Skeletal muscle satellite cell (primary cell): Measurements from ENCODE around the gene RNF38.
A peak's percentile ranks its signal among the peaks of the same experiment; 100 is the strongest.
"Not testable (repeated sequence)": the region's sequence is repeated elsewhere in the genome, so short reads cannot be mapped to it uniquely, and the experiment has no call there.

Experiments used
- H3K27me3 ChIP-seq: 2 replicates; pipeline ENCODE4 v1.7.0; 2013; ENCODE audit warnings: low read length; ENCODE audit not compliant: control insufficient read depth, insufficient read depth
- H3K36me3 ChIP-seq: 2 replicates; pipeline ENCODE4 v1.7.0; 2013; ENCODE audit warnings: mild to moderate bottlenecking, control low read depth, low read length; ENCODE audit not compliant: insufficient read depth
- H3K4me1 ChIP-seq: 2 replicates; pipeline ENCODE4 v1.7.0; 2013; ENCODE audit warnings: low read length; ENCODE audit not compliant: control insufficient read depth, insufficient read depth
- H3K4me2 ChIP-seq: 2 replicates; pipeline ENCODE4 v1.7.0; 2013; ENCODE audit warnings: mild to moderate bottlenecking, low read length
- H3K4me3 ChIP-seq: 2 replicates; pipeline ENCODE4 v1.7.0; 2013; ENCODE audit warnings: low read length
- H3K9ac ChIP-seq: 2 replicates; pipeline ENCODE4 v1.7.0; 2013; ENCODE audit warnings: mild to moderate bottlenecking, low read depth, low read length, moderate library complexity
- H3K9me3 ChIP-seq: replicated peaks from 2 replicates; pipeline ENCODE4 v1.7.0; 2013; ENCODE audit warnings: mild to moderate bottlenecking, control low read depth, low read length

RNF38 gene

DNA sequence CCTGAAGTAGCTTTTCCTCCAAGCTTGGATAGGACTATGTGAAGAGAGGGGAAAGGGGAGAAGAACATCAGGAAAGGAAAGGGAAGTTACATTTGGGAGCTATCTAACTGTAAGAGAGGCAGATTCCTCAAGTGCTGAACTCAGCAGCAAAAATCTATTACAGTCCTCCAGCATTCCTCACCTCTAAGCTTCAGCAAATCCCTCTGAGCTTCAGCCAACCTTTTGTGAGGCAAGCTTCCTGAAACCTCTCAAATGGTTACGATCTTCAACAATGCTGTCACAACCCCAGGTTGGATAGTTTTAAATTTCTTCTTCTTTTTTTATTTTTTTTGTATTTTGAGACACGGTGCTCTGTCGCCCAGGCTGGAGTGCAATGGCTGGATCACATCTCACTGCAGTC, 2.5 kb upstream of the RNF38 start:
- Histone ChIP-seq H3K9ac (no peak overlapping the region), H3K9me3 (no peaks in the 10 kb centered on the region), H3K4me2 (no peak overlapping the region), H3K36me3 (no peaks in the 10 kb centered on the region), H3K4me3 (no peak overlapping the region), H3K4me1 (peaks cover 19% of the 10 kb centered on the region), H3K27me3 (no peaks in the 10 kb centered on the region)

DNA sequence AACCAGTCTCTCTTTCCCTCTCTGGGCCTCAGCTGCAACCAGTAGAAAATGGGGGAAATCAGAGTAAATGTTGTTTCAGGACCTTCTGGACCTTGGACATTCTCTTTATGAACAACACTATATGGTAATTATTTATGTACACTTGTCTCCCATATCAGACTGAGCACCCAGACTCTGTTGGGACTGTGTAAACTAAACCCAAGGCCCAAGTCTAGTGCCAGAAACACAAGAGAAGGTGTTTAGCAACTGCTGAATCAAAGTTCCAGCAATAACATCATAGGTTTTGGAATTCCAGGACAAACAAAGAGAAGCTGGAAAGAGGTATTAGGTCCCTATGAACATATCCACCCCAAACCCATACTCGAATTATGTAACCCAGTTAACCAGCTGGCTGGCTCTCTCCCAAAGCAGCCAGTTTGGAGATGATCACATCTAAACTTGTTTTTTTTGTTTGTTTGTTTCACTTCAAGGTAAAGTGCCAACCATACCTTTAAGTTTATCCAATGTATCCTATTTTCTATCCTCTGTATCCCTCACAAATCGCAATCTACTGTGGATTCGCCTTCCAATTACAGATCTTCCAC, 1.9 kb upstream of the RNF38 start:
- Histone ChIP-seq H3K4me3 (no peak overlapping the region), H3K4me1 (peaks cover 19% of the 10 kb centered on the region), H3K9ac (no peak overlapping the region), H3K36me3 (no peaks in the 10 kb centered on the region), H3K27me3 (no peaks in the 10 kb centered on the region), H3K4me2 (no peak overlapping the region), H3K9me3 (no peaks in the 10 kb centered on the region)

DNA sequence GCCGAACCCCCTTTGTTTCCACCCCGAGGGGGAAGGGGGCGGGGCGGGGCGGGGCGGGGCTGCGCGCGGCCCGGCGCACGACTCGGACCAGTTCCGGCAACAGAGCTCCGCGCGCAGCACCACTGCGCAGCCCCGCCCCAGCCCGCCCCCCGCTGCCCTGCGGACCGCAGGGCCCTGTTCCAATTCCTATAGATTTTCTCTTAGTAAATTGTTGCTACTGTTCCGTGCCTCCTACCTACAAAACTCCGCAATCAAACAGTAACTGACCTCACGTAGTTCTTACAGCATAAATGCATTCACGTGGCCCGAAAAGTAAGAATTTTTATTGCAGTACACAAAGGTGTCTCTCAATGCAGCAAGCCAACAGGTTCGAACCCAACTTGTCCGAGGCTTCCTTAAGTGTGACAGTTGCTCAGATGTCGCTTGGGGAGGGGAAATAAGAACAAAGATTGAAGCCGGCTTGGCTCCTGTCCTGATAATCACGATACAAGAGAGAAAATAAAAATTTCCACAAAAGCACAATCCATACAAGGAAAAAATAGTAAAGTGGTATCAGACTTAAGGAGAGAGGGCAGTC, 1.2 kb upstream of the RNF38 start:
- H3K4me2 ChIP-seq = peak overlapping the region; percentile 89
- no peaks in the 10 kb centered on the region for H3K27me3 ChIP-seq
- peaks cover 19% of the 10 kb centered on the region for H3K4me1 ChIP-seq
- H3K4me3 ChIP-seq = peak overlapping the region; percentile 81
- no peaks in the 10 kb centered on the region for H3K36me3 ChIP-seq
- peak overlapping the region; percentile 83 for H3K9ac ChIP-seq
- H3K9me3 ChIP-seq = no peaks in the 10 kb centered on the region

DNA sequence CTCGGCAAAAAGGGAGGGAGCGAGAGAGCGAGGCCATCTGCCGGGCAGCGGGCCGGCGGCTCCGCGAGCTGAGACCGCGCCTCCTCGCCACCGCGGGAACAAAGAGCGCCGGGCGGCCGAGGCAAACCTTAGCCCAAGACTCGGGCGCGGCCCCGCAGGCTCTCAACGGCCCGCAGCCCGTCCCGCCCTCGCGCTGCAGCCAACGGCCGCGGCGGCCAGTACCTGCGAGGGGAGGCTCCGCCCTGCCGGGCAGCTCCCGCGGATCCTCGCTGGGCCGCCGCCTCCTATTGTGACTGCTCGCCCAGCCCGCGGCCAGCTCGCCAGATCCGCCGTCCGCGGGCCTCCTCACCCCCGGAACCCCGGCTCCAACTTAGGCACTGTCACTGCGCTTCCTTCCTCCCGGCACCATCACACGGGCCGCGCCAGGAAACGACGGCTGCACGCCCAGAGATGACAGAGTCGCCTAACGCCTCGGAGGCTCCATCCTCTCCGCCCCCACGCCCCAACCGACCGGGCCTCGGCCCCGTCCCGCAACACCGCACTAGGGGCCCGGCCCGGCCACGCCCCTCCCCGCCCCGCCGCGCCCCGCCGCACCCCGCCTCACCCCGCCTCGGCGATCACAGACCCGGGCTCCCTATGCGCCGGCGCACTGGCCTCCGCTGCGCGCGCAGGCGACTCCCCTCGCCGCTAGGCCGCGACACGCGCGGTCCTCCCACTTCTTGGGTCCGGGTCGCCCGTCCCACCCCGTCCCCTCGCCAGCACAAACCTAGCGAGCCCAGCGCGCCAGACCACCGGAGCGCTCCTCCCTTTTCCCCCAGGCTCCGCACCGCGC, 479 bp upstream of the RNF38 start:
- Histone ChIP-seq H3K4me3 (peak overlapping the region; percentile 81), H3K9me3 (no peaks in the 10 kb centered on the region), H3K4me1 (peaks cover 19% of the 10 kb centered on the region), H3K4me2 (peak overlapping the region; percentile 89), H3K27me3 (no peaks in the 10 kb centered on the region), H3K9ac (peak overlapping the region; percentile 83), H3K36me3 (no peaks in the 10 kb centered on the region)

DNA sequence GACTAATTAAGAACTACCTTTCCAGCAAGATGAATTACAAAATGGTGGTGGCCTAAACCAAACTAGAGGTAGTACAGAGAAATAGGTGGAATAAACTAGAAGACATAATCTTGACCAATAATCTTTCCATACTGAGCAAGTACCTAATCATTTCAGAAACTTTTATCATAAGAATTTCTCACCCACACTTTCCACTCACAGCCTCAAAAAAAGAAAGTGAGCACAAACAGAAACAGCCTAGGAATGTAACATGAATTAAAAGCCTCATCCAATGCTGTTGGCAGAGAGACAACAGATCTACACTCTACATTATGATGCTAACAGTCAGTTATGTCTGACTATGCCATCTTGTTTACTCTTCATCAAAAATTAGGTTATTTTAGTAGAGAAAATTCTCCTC, 1.3 kb downstream of the RNF38 start:
- Histone ChIP-seq H3K4me3 (peak overlapping the region; percentile 47), H3K9ac (peak overlapping the region; percentile 41), H3K36me3 (no peaks in the 10 kb centered on the region)

DNA sequence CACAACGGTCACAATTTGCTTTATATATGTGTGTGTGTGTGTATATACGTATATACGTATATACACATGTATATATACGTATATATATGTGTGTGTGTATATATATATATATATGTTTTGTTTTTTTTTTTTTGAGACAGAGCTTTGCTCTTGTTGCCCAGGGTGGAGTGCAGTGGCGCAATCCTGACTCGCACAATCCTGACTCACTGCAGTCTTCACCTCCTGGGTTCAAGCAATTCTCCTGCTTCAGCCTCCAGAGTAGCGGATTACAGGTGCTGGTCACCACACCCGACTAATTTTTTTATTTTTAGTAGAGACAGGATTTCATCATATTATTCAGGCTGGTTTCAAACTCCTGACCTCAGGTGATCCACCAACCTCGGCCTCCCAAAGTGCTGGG, 3.1 kb downstream of the RNF38 start:
- H3K4me2 ChIP-seq = no peak overlapping the region
- H3K9ac ChIP-seq = no peak overlapping the region
- H3K4me3 ChIP-seq = no peak overlapping the region
- H3K27me3 ChIP-seq = no peaks in the 10 kb centered on the region
- no peaks in the 10 kb centered on the region for H3K9me3 ChIP-seq
- H3K4me1 ChIP-seq = peaks cover 19% of the 10 kb centered on the region
- H3K36me3 ChIP-seq = no peaks in the 10 kb centered on the region

More for the DNA sequence above, 1.3 kb downstream of the RNF38 start:
- Histone ChIP-seq H3K4me1 (peaks cover 19% of the 10 kb centered on the region), H3K27me3 (no peaks in the 10 kb centered on the region), H3K9me3 (no peaks in the 10 kb centered on the region), H3K4me2 (peak overlapping the region; percentile 72)

DNA sequence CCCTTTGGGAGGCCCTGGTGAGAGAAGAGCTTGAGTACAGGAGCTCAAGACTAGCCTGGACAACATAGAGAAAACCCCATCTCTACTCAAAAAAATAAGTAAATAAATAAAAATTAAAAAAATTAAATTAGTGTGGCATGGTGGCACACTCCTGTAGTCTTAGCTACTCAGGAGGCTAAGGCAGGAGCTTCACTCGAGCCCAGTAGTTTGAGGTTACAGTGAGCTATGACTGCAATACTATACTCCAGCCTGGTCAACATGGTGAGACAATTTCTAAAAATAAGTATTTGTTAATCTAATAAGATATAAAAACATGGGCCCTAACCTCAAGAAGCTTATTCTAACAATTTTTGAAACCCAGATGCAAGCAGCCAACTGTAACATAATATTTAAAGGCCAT, 7.6 kb downstream of the RNF38 start:
- no peaks in the 10 kb centered on the region for H3K4me1 ChIP-seq
- no peak overlapping the region for H3K4me3 ChIP-seq
- H3K27me3 ChIP-seq = no peaks in the 10 kb centered on the region
- no peak overlapping the region for H3K4me2 ChIP-seq
- no peak overlapping the region for H3K9ac ChIP-seq
- no peaks in the 10 kb centered on the region for H3K9me3 ChIP-seq
- peaks cover 6% of the 10 kb centered on the region for H3K36me3 ChIP-seq

DNA sequence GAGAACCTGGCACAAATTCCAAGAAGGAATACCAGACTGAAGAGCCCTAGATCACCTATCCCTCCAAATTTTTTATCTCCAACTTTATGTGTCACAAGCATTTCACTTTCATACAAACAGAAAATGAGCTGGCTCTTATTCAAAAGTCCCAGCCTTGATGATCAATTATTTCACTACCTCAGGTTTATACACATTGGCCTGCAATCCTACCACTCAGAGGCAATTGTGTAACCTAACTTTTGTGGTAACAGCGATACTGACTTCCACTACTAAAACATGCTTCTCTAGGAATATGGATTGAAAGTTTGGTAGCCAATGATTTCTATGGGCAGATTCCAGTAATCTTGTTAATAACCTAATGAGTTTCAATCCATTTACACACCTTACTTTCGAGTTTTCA, 10.5 kb downstream of the RNF38 start:
- H3K9me3 ChIP-seq = no peaks in the 10 kb centered on the region
- no peak overlapping the region for H3K9ac ChIP-seq
- peaks cover 10% of the 10 kb centered on the region for H3K36me3 ChIP-seq
- no peaks in the 10 kb centered on the region for H3K4me1 ChIP-seq
- no peaks in the 10 kb centered on the region for H3K27me3 ChIP-seq
- no peak overlapping the region for H3K4me2 ChIP-seq
- H3K4me3 ChIP-seq = no peak overlapping the region

DNA sequence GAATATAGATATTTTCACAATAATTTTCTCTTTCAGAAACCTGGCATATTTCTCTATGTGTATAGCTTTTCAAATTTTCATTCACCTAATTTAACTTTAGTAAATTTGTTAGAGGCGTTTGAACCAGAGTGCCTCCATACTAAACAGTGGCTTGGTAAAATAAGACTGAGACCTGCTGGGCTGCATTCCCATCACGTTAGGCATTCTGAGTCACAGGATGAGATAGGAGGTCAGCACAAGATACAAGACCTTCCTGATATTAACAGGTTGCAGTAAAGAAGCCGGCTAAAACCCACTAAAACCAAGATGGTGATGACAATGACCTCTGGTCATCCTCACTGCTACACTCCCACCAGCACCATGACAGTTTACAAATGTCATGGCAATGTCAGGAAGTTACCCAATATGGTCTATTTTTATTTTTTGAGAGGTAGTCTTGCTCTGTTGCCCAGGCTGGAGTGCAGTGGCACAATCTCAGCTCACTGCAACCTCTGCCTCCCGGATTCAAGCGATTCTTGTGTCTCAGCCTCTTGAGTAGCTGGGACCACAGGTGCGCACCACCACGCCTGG, 13.6 kb downstream of the RNF38 start:
- H3K4me1 ChIP-seq, H3K9ac ChIP-seq, H3K4me3 ChIP-seq, H3K9me3 ChIP-seq, H3K36me3 ChIP-seq, H3K4me2 ChIP-seq, H3K27me3 ChIP-seq: not testable (repeated sequence)

DNA sequence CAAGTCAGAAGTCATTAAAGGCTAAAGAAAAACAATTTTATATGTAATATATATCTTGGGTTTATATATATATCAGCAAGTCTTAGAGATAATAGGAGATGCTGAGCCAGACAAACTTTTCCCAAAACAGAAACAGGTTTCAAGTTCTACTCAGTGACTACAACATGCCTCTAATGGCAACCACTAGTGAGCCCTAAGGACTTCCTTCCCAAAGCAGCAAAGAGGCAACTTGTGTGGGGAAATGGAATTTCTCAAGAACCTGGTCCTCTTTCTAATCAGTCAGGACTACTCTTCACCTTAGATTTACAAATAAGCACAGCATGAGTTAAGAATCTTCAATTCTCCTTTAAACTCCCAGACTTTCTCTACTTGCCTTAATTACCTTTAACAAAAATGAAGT, 17.6 kb downstream of the RNF38 start:
- Histone ChIP-seq H3K4me3 (no peak overlapping the region), H3K4me2 (no peak overlapping the region), H3K36me3 (peaks cover 3% of the 10 kb centered on the region), H3K4me1 (peaks cover 12% of the 10 kb centered on the region), H3K27me3 (no peaks in the 10 kb centered on the region), H3K9ac (no peak overlapping the region), H3K9me3 (no peaks in the 10 kb centered on the region)

DNA sequence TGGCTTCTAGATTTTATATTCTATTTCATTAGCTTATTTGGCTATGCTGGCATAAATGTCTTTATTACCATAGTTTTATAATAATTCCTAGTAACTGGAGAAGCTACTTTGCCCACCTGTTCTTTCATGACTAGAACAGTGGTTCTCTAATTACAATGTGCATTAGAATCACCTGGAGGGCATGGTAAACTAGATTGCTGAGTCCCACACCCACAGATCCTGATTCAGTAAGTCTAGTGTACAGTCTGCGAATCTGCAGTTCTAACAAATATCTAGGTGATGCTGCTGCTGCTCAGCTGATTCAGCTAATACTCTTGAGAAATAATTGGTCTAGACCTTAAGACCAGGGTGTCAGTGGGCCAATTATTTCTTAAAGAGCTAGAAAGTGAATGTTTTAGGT, 35.5 kb downstream of the RNF38 start:
- H3K36me3 ChIP-seq = peaks cover 29% of the 10 kb centered on the region
- no peak overlapping the region for H3K9ac ChIP-seq
- H3K4me2 ChIP-seq = no peak overlapping the region
- H3K4me3 ChIP-seq = no peak overlapping the region
- H3K4me1 ChIP-seq = no peaks in the 10 kb centered on the region
- H3K9me3 ChIP-seq = no peaks in the 10 kb centered on the region
- no peaks in the 10 kb centered on the region for H3K27me3 ChIP-seq
